MM.1S (cell line): ENCODE measurements around the gene GNAT3.

Experiments
- EZH2 ChIP-seq: fragments of 300-600 bp; sonication (generic); optimal IDR thresholded peaks from 2 replicates; pipeline ENCODE3; 2017; ENCODE audit warnings: low read depth, mild to moderate bottlenecking, antibody characterized with exemption, low read length, mixed read lengths
- EZH2phosphoT487 ChIP-seq: fragments of 300-600 bp; sonication (generic); IDR thresholded peaks from 2 replicates; pipeline ENCODE4 v1.6.1; 2018; ENCODE audit warnings: antibody characterized with exemption, low read length
- TF ChIP-seq, protein P1 (sequence below): fragments of 300-600 bp; sonication (generic); IDR thresholded peaks from 2 replicates; pipeline ENCODE4 v1.5.1; 2016; ENCODE audit warnings: antibody characterized with exemption, low read length, mixed read lengths

- no peak for TF ChIP-seq EZH2
- TF ChIP-seq, protein P1, sequence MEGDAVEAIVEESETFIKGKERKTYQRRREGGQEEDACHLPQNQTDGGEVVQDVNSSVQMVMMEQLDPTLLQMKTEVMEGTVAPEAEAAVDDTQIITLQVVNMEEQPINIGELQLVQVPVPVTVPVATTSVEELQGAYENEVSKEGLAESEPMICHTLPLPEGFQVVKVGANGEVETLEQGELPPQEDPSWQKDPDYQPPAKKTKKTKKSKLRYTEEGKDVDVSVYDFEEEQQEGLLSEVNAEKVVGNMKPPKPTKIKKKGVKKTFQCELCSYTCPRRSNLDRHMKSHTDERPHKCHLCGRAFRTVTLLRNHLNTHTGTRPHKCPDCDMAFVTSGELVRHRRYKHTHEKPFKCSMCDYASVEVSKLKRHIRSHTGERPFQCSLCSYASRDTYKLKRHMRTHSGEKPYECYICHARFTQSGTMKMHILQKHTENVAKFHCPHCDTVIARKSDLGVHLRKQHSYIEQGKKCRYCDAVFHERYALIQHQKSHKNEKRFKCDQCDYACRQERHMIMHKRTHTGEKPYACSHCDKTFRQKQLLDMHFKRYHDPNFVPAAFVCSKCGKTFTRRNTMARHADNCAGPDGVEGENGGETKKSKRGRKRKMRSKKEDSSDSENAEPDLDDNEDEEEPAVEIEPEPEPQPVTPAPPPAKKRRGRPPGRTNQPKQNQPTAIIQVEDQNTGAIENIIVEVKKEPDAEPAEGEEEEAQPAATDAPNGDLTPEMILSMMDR, result no peak
- TF ChIP-seq EZH2phosphoT487, result no peak
Observed at GRCh38 chr7:80537091-80537490, 25.2 kb upstream of the GNAT3 start.
